Glutamatergic neuron (in vitro differentiated cells): Measurements from ENCODE around the gene CDC42SE2. TPM values are rescaled to one million over a fixed set of nuclear protein-coding genes. Genes with fewer than 3 reads are reported as not detected.

Experiments used
- DNase-seq: peaks from one replicate; pipeline ENCODE4 v3.0.0; 2022
- H3K27ac Mint-ChIP-seq: one replicate; pipeline ENCODE4 v1.8.0; 2020; ENCODE audit warnings: mild to moderate bottlenecking, mixed read lengths, inconsistent platforms; ENCODE audit not compliant: unreplicated experiment
- H3K27me3 Mint-ChIP-seq: one replicate; pipeline ENCODE4 v1.8.0; 2020; ENCODE audit warnings: mild to moderate bottlenecking, moderate library complexity, mixed read lengths, inconsistent platforms; ENCODE audit not compliant: unreplicated experiment
- H3K36me3 Mint-ChIP-seq: one replicate; pipeline ENCODE4 v1.8.0; 2020; ENCODE audit warnings: mild to moderate bottlenecking, mixed read lengths, inconsistent platforms; ENCODE audit not compliant: unreplicated experiment
- H3K4me1 Mint-ChIP-seq: one replicate; pipeline ENCODE4 v1.8.0; 2020; ENCODE audit warnings: mild to moderate bottlenecking, low read depth, mixed read lengths, inconsistent platforms; ENCODE audit not compliant: unreplicated experiment
- H3K4me3 Mint-ChIP-seq: one replicate; pipeline ENCODE4 v1.8.0; 2020; ENCODE audit warnings: mild to moderate bottlenecking, mixed read lengths, inconsistent platforms; ENCODE audit not compliant: unreplicated experiment
- H3K9me3 Mint-ChIP-seq: one replicate; pipeline ENCODE4 v1.8.0; 2020; ENCODE audit warnings: mild to moderate bottlenecking, moderate library complexity, mixed read lengths, inconsistent platforms; ENCODE audit not compliant: unreplicated experiment
- CTCF ChIP-seq: fragments of 200-600 bp; sonication (generic); IDR thresholded peaks from one replicate; pipeline ENCODE4 v1.5.0; 2021; ENCODE audit not compliant: partially characterized antibody, unreplicated experiment
- total RNA-seq: library from RNA; stranded (reverse); fragmentation: NEBNext Ultra II Directional; extraction: Animal tissue kit (Norgen Biotek cat#: 25700); gene quantifications from one replicate; pipeline ENCODE4 v1.2.1, GENCODE V29; 2021; ENCODE audit not compliant: unreplicated experiment

The CDC42SE2 gene
- total RNA-seq, 1 donor from 2014 or later = 15.5 TPM

DNA sequence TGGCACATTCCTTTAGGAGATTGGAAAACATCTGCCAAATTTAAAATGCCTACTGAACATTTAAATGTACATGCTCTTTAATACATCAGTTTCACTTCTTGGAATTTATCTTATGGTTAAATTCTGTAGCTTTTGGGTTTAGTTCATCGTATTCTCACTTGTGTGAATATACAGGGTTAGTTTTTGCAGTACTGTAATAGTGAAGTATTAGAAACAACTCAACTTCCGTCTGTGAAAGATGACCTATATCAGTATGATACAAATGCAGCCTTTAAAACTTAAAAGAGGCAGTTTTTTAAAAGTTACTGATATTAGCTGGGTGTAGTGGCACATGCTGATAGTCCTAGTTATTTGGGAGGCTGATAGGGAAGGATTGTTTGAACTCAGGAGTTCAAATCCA is 57.2 kb downstream of the CDC42SE2 start:
- no peaks in the 10 kb centered on the region for H3K9me3 Mint-ChIP-seq
- H3K27me3 Mint-ChIP-seq = no peaks in the 10 kb centered on the region
- H3K36me3 Mint-ChIP-seq = no peaks in the 10 kb centered on the region
- H3K4me1 Mint-ChIP-seq = peaks cover 3% of the 10 kb centered on the region
- H3K4me3 Mint-ChIP-seq = no peak overlapping the region
- DNase-seq = no peak
- H3K27ac Mint-ChIP-seq = no peak overlapping the region
- TF ChIP-seq CTCF = no peak

- H3K4me3 Mint-ChIP-seq = no peak overlapping the region
- H3K9me3 Mint-ChIP-seq = no peaks in the 10 kb centered on the region
- TF ChIP-seq CTCF = no peak
- DNase-seq = no peak
- no peaks in the 10 kb centered on the region for H3K4me1 Mint-ChIP-seq
- no peak overlapping the region for H3K27ac Mint-ChIP-seq
- no peaks in the 10 kb centered on the region for H3K36me3 Mint-ChIP-seq
- no peaks in the 10 kb centered on the region for H3K27me3 Mint-ChIP-seq
These were observed 59.1 kb downstream of the CDC42SE2 start for GRCh38 chr5:131322926-131323325.

- no peak for TF ChIP-seq CTCF
- Mint-ChIP-seq H3K27ac (no peak overlapping the region), H3K4me3 (no peak overlapping the region)
These were observed 59.5 kb downstream of the CDC42SE2 start for GRCh38 chr5:131323378-131323777.

GRCh38 chr5:131324303-131324702 is 60.5 kb downstream of the CDC42SE2 start:
- H3K4me3 Mint-ChIP-seq = no peak overlapping the region
- no peak for DNase-seq

More at GRCh38 chr5:131323378-131323777, 59.5 kb downstream of the CDC42SE2 start:
- Mint-ChIP-seq H3K27me3 (no peaks in the 10 kb centered on the region), H3K4me1 (no peaks in the 10 kb centered on the region), H3K36me3 (no peaks in the 10 kb centered on the region), H3K9me3 (no peaks in the 10 kb centered on the region)
- DNase-seq = no peak

More at GRCh38 chr5:131324303-131324702, 60.5 kb downstream of the CDC42SE2 start:
- no peak for TF ChIP-seq CTCF
- Mint-ChIP-seq H3K9me3 (no peaks in the 10 kb centered on the region), H3K27ac (no peak overlapping the region), H3K27me3 (no peaks in the 10 kb centered on the region), H3K4me1 (no peaks in the 10 kb centered on the region), H3K36me3 (no peaks in the 10 kb centered on the region)
